Amygdala (tissue), 56 donors: ENCODE results near the gene RAP1GDS1.

Experiments
- DNase-seq, 56 donors: peaks; one replicate each; lab custom pipeline; 2025; lab: John Stamatoyannopoulos, UW

RAP1GDS1 gene, protein sequence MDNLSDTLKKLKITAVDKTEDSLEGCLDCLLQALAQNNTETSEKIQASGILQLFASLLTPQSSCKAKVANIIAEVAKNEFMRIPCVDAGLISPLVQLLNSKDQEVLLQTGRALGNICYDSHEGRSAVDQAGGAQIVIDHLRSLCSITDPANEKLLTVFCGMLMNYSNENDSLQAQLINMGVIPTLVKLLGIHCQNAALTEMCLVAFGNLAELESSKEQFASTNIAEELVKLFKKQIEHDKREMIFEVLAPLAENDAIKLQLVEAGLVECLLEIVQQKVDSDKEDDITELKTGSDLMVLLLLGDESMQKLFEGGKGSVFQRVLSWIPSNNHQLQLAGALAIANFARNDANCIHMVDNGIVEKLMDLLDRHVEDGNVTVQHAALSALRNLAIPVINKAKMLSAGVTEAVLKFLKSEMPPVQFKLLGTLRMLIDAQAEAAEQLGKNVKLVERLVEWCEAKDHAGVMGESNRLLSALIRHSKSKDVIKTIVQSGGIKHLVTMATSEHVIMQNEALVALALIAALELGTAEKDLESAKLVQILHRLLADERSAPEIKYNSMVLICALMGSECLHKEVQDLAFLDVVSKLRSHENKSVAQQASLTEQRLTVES

DNA sequence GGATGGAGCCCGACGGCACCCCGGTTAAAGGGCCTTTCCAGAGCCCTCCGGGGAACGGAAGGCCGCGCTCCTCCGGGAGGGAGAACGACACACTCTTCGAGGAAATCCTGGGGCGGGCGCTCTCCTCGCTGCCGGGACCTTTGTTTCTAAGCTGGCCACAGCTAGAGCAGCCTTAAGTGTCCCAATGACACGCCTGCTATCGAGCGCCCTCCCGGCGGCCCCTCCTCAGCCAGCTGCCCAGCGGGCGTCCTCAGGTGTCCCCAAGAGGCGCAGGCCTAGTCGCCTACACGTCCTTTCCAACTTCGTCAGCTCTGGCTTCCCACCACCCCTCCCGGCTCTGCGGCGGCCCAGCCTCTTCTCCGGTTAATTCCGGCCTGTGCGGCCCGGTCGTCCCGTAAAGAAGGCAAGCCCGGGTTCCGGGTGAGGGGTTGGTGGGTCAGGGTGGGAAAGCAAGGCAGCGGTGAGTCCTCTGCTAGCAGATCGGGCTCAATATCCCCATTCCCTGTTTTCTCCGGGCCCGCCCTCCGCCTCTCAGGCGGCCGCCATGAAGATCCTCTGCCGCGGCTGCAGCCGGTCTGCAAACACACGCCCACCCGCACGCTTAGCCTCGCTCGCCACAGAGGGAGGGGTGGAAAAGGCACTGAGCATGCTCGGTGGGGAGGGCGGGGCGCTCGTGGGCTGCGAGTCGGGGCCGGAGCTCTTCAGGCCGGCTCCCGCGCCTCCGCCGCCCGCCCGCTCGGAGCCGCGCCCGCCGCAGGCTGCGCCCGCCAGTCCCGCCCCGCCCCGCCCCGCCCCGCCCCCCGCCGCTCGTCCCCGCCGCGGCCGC, at the start of gene RAP1GDS1:
Gene RAP1GDS1, plus strand, starts transcription at position 806 of the 826 bp plus-strand sequence. CDS start 182 bp downstream, outside the sequence.
- peak; percentile 48 to 98 (median 90) for DNase-seq

DNA sequence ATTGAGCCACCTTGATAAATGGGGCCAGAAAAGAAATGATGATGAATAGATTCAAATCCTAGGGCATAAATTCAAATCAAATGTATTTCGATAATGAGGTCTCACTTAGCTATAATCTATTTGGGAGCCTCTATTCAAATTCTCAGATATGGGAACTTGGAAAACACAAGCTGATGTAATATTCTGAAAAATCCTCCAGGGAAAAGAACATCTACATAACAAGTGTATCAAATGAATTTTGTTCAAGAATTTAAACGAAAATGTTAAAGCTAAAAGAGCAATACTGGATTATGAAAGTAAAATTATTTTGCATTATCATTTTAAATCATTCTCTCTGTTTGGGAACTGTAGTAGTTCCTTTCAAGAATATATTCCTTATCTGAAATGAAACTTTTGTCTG, 38.9 kb upstream of the RAP1GDS1 start:
- DNase-seq, result no peak

GRCh38 chr4:98226396-98226795, 34.8 kb upstream of the RAP1GDS1 start:
- DNase-seq, result no peak

GRCh38 chr4:98230961-98231360, 30.2 kb upstream of the RAP1GDS1 start:
- no peak for DNase-seq

GRCh38 chr4:98232202-98232601, 29.0 kb upstream of the RAP1GDS1 start:
- no peak for DNase-seq

DNA sequence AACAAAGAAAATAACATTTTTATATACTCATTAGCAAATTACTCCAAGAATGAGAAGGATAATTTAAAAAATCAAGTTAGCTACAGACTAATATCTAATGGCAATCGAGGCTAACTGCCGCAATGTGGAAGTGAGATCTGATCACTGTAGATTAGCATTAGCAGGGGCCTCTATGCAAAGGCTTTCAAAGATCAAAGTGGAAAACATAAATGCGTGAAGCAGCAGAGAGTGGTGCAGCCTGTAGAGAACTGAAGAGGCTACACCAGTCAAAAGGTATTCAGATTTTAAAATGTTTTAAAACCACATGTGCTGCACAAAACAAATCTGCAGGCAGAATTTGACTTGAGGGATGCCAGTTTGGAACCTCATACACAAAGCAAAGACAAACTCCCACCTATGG, 24.0 kb upstream of the RAP1GDS1 start:
- no peak for DNase-seq

DNA sequence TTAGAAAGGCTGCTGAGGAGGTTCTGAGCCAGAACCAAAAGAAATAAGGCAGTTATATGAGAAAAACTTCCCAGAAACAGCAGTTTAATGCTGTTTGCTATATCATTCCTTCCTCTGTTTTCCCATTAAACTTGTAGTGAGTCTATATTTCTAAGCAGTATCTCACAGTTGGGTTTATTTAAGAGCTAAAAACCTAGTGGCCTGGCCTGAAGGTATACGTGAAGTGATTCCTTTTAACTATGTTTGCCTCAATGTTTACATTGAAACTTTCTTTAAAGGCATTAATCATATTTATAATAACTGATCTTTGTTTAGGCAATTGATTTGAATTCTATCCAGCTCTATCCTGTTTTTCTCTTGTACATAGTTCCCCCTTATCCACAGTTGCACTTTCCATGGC, 19.1 kb upstream of the RAP1GDS1 start:
- DNase-seq, result no peak

DNA sequence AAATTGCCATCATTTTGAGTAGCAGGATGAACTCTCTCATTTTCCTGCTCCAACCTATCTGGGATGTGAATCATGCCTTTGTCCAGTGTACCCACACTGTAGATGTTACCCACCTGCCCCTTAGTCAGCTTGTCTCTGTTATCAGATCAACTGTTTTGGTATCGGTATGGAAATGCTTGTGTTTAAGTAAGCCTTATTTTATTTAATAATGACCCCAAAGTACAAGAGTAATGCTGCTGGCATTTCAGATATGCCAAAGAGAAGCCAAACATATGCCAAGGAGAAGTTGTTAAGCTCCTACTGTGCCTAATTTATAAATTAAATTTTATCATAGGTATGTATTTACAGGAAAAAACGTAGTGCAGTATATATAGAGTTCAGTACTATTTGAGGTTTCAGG, 18.6 kb upstream of the RAP1GDS1 start:
- DNase-seq, result no peak

DNA sequence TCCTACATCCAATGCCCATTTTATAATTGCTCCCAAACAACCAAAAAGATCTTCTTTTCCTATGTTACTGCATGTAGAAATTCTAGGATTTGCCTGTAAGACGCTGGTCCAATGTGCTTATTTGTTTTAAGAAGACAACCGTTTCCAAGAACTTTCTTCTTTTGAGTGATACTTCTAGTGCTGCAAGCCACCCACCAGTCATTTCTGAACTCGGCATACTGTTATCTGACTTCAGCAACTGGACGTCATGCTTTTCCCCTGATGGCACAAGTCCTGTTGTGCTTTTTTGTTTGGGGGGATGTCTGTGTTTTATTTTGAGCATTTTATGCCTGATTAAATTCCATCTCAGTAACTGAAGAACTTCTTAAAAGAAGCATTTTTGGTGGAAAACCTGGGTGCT, 16.0 kb upstream of the RAP1GDS1 start:
- no peak for DNase-seq

- DNase-seq, result no peak
Observed at GRCh38 chr4:98248934-98249333, 12.2 kb upstream of the RAP1GDS1 start.

DNA sequence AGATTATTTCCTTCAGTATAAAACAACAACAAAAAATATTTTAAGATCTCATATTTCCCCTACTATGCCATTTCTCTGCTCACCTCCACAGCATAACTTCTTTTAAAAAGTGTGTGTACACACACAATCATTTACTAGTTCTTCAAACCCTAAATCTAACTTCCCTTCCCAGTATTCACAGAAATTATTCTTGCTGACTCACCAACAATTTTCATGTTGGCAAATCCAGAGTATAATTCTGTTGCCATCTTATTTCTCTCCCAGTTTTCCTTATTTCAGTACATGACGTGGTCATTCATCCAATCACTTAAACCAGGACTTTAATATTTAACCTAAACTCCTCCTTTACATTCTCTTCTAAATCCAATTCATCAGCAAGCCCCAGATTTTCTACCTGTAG, 11.4 kb upstream of the RAP1GDS1 start:
- DNase-seq, result no peak

DNA sequence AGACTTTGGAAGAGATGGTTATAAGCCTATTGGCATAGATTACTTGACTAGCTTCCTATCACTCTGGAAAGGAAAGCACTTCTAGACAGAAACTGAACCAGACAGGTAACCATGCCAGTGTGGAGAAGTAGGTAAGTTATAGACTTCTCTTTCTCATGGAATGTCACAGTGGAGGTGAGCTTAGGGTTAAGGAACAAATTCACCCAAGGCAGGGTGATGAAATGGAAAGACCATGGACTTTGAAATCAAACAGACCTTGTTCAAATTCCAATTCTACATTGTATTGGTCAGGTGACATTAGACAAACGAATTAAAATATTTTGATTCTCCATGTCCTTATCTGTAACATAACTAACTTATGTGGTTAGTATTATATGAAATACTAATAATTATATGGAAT, 7.7 kb upstream of the RAP1GDS1 start:
- no peak for DNase-seq

DNA sequence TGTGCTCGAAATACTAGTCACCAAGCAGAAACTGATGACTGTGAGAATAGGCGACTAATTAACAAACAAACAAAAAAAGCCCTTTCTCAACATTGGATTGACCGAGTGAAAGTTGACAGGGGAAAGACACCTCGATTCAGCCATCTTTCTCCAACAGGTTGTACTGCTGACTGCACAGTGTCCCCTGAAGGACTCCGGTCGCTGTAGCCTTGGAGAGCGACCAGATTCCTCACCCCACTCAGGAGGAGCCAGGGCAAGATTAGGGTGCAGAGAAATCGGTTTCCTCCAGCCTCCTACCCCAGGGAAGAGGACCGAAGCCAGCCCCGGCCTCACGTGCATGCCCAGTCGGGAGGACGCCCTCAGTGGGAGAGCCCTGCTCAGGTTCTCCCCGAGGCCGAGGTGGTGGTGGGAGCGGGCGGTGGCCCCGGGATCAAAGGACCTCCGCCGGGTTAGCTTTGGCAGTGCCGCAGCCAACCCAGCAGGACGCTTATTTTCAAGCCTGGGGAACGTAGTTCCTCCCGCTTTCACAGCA, 1.1 kb upstream of the RAP1GDS1 start:
- peak in 36 of 56 donors; percentile 22 to 80 (median 51) for DNase-seq

GRCh38 chr4:98261405-98262291, 464 bp downstream of the RAP1GDS1 start:
- DNase-seq, result peak in 53 of 56 donors; percentile 13 to 92 (median 51)

- DNase-seq, result peak in 4 of 56 donors; percentile 0 to 6 (median 4)
Observed at GRCh38 chr4:98262431-98262830, 1.2 kb downstream of the RAP1GDS1 start.

- DNase-seq, result no peak
Observed at GRCh38 chr4:98267498-98267897, 6.3 kb downstream of the RAP1GDS1 start.

- DNase-seq, result no peak
Observed at GRCh38 chr4:98275145-98275544, 14.0 kb downstream of the RAP1GDS1 start.

DNA sequence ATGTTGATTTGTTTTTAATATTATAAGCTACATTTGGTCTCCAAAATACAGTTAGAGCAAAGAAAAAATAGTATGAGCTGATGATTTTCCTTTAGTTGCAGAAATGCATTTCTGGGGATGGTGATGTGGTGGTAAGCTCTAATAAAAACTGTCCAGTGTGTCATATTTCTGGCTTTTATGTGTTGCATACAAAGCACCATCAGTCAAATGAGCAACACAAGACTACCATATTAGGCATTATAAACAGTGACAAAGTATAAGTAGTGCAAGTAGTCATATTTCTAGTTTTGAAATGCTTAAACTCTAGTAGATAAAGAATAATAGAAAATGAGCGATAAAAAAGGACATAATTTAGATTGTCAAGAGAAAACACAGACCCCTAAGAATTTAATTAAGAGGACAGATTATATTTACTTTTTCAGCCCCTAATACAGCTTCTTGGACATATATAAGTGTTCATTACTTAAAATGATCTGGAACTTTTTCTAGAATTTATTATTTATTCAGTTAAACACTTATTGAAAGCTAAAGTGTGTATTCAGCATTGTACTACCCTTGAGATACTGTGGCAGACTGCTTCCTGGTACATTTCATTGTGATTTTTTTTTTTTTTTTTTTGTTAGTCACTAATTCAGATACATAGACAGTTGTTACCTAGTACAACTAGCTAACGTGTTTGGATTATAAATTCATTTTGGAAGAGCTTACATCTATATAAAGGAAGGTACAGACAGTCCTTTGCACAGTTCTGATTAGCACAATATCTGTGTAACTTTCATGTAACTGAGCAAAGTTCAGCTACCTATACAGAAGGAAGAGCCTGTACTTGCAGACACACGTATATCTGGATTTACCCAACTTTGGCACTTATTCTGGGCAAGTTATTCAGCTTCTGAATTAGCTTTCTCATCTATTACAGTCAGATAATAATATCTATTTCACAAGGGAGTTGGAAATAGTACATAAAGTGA, 22.3 kb downstream of the RAP1GDS1 start:
- DNase-seq, result no peak

- peak in 1 of 56 donors; percentile 1 for DNase-seq
Observed at GRCh38 chr4:98284640-98285046, 23.5 kb downstream of the RAP1GDS1 start.
